A549 treated with dexamethasone at 1 μM for 4 hours (cell line): ENCODE results near the gene KRTAP19-6. TPM values are rescaled to one million over a fixed set of nuclear protein-coding genes. Genes with fewer than 3 reads are reported as not detected.

ENCODE experiments used
- total RNA-seq: library from RNA; stranded (reverse); fragments of 200-300 nt; extraction: Qiagen RNA extraction; gene quantifications from 5 replicates; pipeline ENCODE4 v1.2.3, GENCODE V29; 2022

Gene KRTAP19-6
- not detected in 5 replicates for total RNA-seq

GRCh38 chr21:30541764-30542163, at the start of gene KRTAP19-6:
KRTAP19-6 (minus strand) TSS chr21:30541864; CDS start chr21:30541833, 31 bp downstream.

GRCh38 chr21:30590297-30590696, 48.6 kb upstream of the KRTAP19-6 start, which contains the start of gene KRTAP22-2:
KRTAP22-2 (minus strand) TSS chr21:30590397.

GRCh38 chr21:30561264-30561895, 19.7 kb upstream of the KRTAP19-6 start, which contains the start of gene KRTAP19-7:
KRTAP19-7 (minus strand) TSS chr21:30561314; CDS start chr21:30561289, 25 bp downstream.

GRCh38 chr21:30502041-30502440, 39.6 kb downstream of the KRTAP19-6 start, which contains the start of gene KRTAP19-5:
KRTAP19-5 (minus strand) TSS chr21:30502141; CDS start chr21:30502090, 51 bp downstream.

GRCh38 chr21:30497065-30497464, 44.6 kb downstream of the KRTAP19-6 start, which contains the start of gene KRTAP19-4:
KRTAP19-4 (minus strand) TSS chr21:30497165; CDS start chr21:30497110, 55 bp downstream.

GRCh38 chr21:30491963-30492428, 49.7 kb downstream of the KRTAP19-6 start, which contains the start of gene KRTAP19-3:
KRTAP19-3 (minus strand) TSS chr21:30492013; CDS start chr21:30491957, 56 bp downstream.

Other genes starting within 250 kb of the KRTAP19-6 start
- not detected in 5 replicates for gene KRTAP26-1, start 221.5 kb downstream of the KRTAP19-6 start, total RNA-seq
- gene KRTAP27-1, start 204.2 kb downstream of the KRTAP19-6 start, total RNA-seq: not detected in 5 replicates
- not detected in 5 replicates for gene KRTAP23-1, start 193.3 kb downstream of the KRTAP19-6 start, total RNA-seq
- 0.09 TPM in 1 of 5 replicates, not detected in the others for gene KRTAP13-2, start 169.6 kb downstream of the KRTAP19-6 start, total RNA-seq
- gene KRTAP13-1, start 145.8 kb downstream of the KRTAP19-6 start, total RNA-seq: not detected in 5 replicates
- not detected in 5 replicates for gene KRTAP13-3, start 115.9 kb downstream of the KRTAP19-6 start, total RNA-seq
- not detected in 5 replicates for gene KRTAP13-4, start 111.6 kb downstream of the KRTAP19-6 start, total RNA-seq
- gene KRTAP15-1, start 101.6 kb downstream of the KRTAP19-6 start, total RNA-seq: not detected in 5 replicates
- not detected in 5 replicates for gene KRTAP19-1, start 61.5 kb downstream of the KRTAP19-6 start, total RNA-seq
- not detected in 5 replicates for gene KRTAP19-2, start 54.4 kb downstream of the KRTAP19-6 start, total RNA-seq
- not detected in 5 replicates for gene KRTAP19-3, start 49.9 kb downstream of the KRTAP19-6 start, total RNA-seq
- gene KRTAP19-4, start 44.7 kb downstream of the KRTAP19-6 start, total RNA-seq: not detected in 5 replicates
- not detected in 5 replicates for gene KRTAP19-5, start 39.7 kb downstream of the KRTAP19-6 start, total RNA-seq
- gene KRTAP19-7, start 19.4 kb upstream of the KRTAP19-6 start, total RNA-seq: not detected in 5 replicates
- not detected in 5 replicates for gene KRTAP22-2, start 48.5 kb upstream of the KRTAP19-6 start, total RNA-seq
- not detected in 5 replicates for gene KRTAP6-3, start 50.6 kb upstream of the KRTAP19-6 start, total RNA-seq
- gene KRTAP6-2, start 57.0 kb upstream of the KRTAP19-6 start, total RNA-seq: not detected in 5 replicates
- not detected in 5 replicates for gene KRTAP22-1, start 59.2 kb upstream of the KRTAP19-6 start, total RNA-seq
- gene KRTAP6-1, start 72.1 kb upstream of the KRTAP19-6 start, total RNA-seq: not detected in 5 replicates
- not detected in 5 replicates for gene KRTAP20-1, start 74.6 kb upstream of the KRTAP19-6 start, total RNA-seq
- gene KRTAP20-4, start 78.8 kb upstream of the KRTAP19-6 start, total RNA-seq: not detected in 5 replicates
- not detected in 5 replicates for gene KRTAP20-2, start 93.3 kb upstream of the KRTAP19-6 start, total RNA-seq
- gene KRTAP20-3, start 101.0 kb upstream of the KRTAP19-6 start, total RNA-seq: not detected in 5 replicates
- not detected in 5 replicates for gene KRTAP21-3, start 176.9 kb upstream of the KRTAP19-6 start, total RNA-seq
- gene KRTAP21-2, start 205.4 kb upstream of the KRTAP19-6 start, total RNA-seq: not detected in 5 replicates
- gene KRTAP21-1, start 213.6 kb upstream of the KRTAP19-6 start, total RNA-seq: not detected in 5 replicates